Upper lobe of right lung (tissue), 1 donor: ENCODE data around the gene PCDHGA1. TPM values are rescaled to one million over a fixed set of nuclear protein-coding genes. Genes with fewer than 3 reads are reported as not detected.

Experiments
- ATAC-seq: fragments of 200-7000 bp; cut with Tn5 transposase; one replicate; pipeline ENCODE4 v1.9.1; 2020; ENCODE audit warnings: mild to moderate bottlenecking, moderate library complexity
- DNase-seq: peaks from one replicate; pipeline ENCODE4 v3.0.0-alpha.2; 2020
- H3K27ac ChIP-seq: fragments of 200-600 bp; one replicate; pipeline ENCODE4 v1.8.0; 2022
- H3K27me3 ChIP-seq: fragments of 200-600 bp; one replicate; pipeline ENCODE4 v1.8.0; 2022; ENCODE audit warnings: mild to moderate bottlenecking
- H3K36me3 ChIP-seq: fragments of 200-600 bp; one replicate; pipeline ENCODE4 v1.8.0; 2022
- H3K4me1 ChIP-seq: fragments of 200-600 bp; one replicate; pipeline ENCODE4 v1.8.0; 2022
- H3K4me3 ChIP-seq: fragments of 200-600 bp; one replicate; pipeline ENCODE4 v1.8.0; 2022; ENCODE audit warnings: mild to moderate bottlenecking
- H3K9me3 ChIP-seq: fragments of 200-600 bp; one replicate; pipeline ENCODE4 v1.8.0; 2022
- intact Hi-C: fragments of 100-400 bp; cut with DNase I; formaldehyde crosslinking; loops from one replicate; pipeline ENCODE4 v1.11.0; 2022
- total RNA-seq: library from RNA; stranded (reverse); fragmentation: NEBNext Ultra II Directional; extraction: Animal tissue kit (Norgen Biotek cat#: 25700); gene quantifications from one replicate; pipeline ENCODE4 v1.2.1, GENCODE V29; 2021
- TF ChIP-seq, protein P1 (sequence below): fragments of 200-600 bp; IDR thresholded peaks from one replicate; pipeline ENCODE4 v1.8.0; 2022; ENCODE audit warnings: antibody characterized with exemption
- donor health status: DM: no; HTN: yes; CAD: no; lungs with severe emphysema.

The PCDHGA1 gene
- total RNA-seq, 1 donor from 2014 or later: 0.46 TPM

DNA sequence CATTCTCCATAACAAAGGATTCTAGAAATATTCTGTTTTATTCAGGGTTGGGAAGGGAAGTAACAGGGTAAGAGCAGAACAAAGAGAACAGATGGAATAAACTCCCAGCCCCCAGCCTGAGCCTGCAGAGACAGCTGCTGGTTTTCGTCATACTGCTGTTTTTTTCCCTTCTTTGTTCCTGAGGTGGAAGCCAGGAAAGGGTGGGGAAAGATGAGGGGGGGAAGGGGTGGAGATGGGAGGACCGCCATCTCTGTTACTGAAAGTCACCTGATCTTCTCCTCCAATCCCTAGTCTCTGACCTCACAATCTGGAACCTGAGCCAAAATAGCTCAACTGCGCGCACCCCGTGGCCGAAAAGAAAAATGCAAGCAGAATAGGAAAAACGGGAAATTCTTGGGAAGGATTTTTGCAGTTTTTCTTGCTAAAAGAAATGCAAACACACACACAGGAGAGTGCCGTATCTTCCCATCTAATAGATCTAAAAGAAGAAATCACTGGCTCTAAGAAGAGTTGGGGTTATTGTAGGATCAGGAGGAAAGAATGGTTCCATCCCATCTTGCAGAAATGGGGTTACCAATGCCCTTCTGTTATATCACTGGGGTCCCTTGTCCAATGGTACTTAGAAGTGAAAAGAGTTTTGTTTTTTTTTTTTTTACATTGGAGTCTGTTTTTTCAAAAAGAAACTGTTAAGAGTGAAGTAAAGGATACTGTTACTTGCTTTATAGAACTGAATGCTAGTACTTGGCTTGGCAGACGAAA lies 230.6 kb downstream of the PCDHGA1 start:
- TF ChIP-seq, protein P1, sequence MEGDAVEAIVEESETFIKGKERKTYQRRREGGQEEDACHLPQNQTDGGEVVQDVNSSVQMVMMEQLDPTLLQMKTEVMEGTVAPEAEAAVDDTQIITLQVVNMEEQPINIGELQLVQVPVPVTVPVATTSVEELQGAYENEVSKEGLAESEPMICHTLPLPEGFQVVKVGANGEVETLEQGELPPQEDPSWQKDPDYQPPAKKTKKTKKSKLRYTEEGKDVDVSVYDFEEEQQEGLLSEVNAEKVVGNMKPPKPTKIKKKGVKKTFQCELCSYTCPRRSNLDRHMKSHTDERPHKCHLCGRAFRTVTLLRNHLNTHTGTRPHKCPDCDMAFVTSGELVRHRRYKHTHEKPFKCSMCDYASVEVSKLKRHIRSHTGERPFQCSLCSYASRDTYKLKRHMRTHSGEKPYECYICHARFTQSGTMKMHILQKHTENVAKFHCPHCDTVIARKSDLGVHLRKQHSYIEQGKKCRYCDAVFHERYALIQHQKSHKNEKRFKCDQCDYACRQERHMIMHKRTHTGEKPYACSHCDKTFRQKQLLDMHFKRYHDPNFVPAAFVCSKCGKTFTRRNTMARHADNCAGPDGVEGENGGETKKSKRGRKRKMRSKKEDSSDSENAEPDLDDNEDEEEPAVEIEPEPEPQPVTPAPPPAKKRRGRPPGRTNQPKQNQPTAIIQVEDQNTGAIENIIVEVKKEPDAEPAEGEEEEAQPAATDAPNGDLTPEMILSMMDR: peak; percentile 77
- H3K27ac ChIP-seq: peak overlapping the region; percentile 88
- H3K9me3 ChIP-seq: no peaks in the 10 kb centered on the region
- peaks cover 40% of the 10 kb centered on the region for H3K4me1 ChIP-seq
- no peaks in the 10 kb centered on the region for H3K27me3 ChIP-seq
- intact Hi-C loops: no loop called here
- ATAC-seq (peak; percentile 88), DNase-seq (peak; percentile 71)
- H3K36me3 ChIP-seq: peaks cover 19% of the 10 kb centered on the region
- no peak overlapping the region for H3K4me3 ChIP-seq

Other genes with a start within 250 kb of the PCDHGA1 start
- 3.8 TPM for gene PCDHB2, start 235.9 kb upstream of the PCDHGA1 start, total RNA-seq
- 1.9 TPM for gene PCDHB3, start 230.0 kb upstream of the PCDHGA1 start, total RNA-seq
- gene PCDHB4, start 208.7 kb upstream of the PCDHGA1 start, total RNA-seq: 3.0 TPM
- 2.3 TPM for gene PCDHB5, start 195.3 kb upstream of the PCDHGA1 start, total RNA-seq
- gene PCDHB6, start 180.5 kb upstream of the PCDHGA1 start, total RNA-seq: 0.75 TPM
- gene PCDHB7, start 157.9 kb upstream of the PCDHGA1 start, total RNA-seq: 2.8 TPM
- gene PCDHB8, start 152.7 kb upstream of the PCDHGA1 start, total RNA-seq: 2.4 TPM
- 4.1 TPM for gene PCDHB16, start 148.1 kb upstream of the PCDHGA1 start, total RNA-seq
- 2.5 TPM for gene PCDHB9, start 143.4 kb upstream of the PCDHGA1 start, total RNA-seq
- gene PCDHB10, start 138.2 kb upstream of the PCDHGA1 start, total RNA-seq: 2.1 TPM
- gene PCDHB11, start 130.9 kb upstream of the PCDHGA1 start, total RNA-seq: 2.0 TPM
- gene PCDHB12, start 121.8 kb upstream of the PCDHGA1 start, total RNA-seq: 2.8 TPM
- 3.2 TPM for gene PCDHB13, start 116.6 kb upstream of the PCDHGA1 start, total RNA-seq
- gene PCDHB14, start 107.2 kb upstream of the PCDHGA1 start, total RNA-seq: 3.0 TPM
- gene PCDHB15, start 85.1 kb upstream of the PCDHGA1 start, total RNA-seq: 2.5 TPM
- 0.64 TPM for gene SLC25A2, start 26.5 kb upstream of the PCDHGA1 start, total RNA-seq
- gene TAF7, start 9.7 kb upstream of the PCDHGA1 start, total RNA-seq: 60.4 TPM
- 2.5 TPM for gene PCDHGA2, start 8.2 kb downstream of the PCDHGA1 start, total RNA-seq
- 1.7 TPM for gene PCDHGA3, start 13.3 kb downstream of the PCDHGA1 start, total RNA-seq
- 2.0 TPM for gene PCDHGB1, start 19.6 kb downstream of the PCDHGA1 start, total RNA-seq
- gene PCDHGA4, start 24.5 kb downstream of the PCDHGA1 start, total RNA-seq: 3.9 TPM
- gene PCDHGB2, start 29.5 kb downstream of the PCDHGA1 start, total RNA-seq: 3.8 TPM
- 3.5 TPM for gene PCDHGA5, start 33.6 kb downstream of the PCDHGA1 start, total RNA-seq
- 2.6 TPM for gene PCDHGB3, start 39.7 kb downstream of the PCDHGA1 start, total RNA-seq
- 3.9 TPM for gene PCDHGA6, start 43.4 kb downstream of the PCDHGA1 start, total RNA-seq
- gene PCDHGA7, start 52.2 kb downstream of the PCDHGA1 start, total RNA-seq: 2.5 TPM
- 4.2 TPM for gene PCDHGB4, start 57.2 kb downstream of the PCDHGA1 start, total RNA-seq
- 1.2 TPM for gene PCDHGA8, start 62.1 kb downstream of the PCDHGA1 start, total RNA-seq
- 11.0 TPM for gene PCDHGB5, start 67.4 kb downstream of the PCDHGA1 start, total RNA-seq
- gene PCDHGA9, start 72.3 kb downstream of the PCDHGA1 start, total RNA-seq: 5.4 TPM
- 7.5 TPM for gene PCDHGB6, start 77.5 kb downstream of the PCDHGA1 start, total RNA-seq
- gene PCDHGA10, start 82.5 kb downstream of the PCDHGA1 start, total RNA-seq: 6.2 TPM
- 15.4 TPM for gene PCDHGB7, start 87.2 kb downstream of the PCDHGA1 start, total RNA-seq
- 2.6 TPM for gene PCDHGA11, start 90.5 kb downstream of the PCDHGA1 start, total RNA-seq
- 7.6 TPM for gene PCDHGA12, start 100.0 kb downstream of the PCDHGA1 start, total RNA-seq
- gene PCDHGC3, start 145.5 kb downstream of the PCDHGA1 start, total RNA-seq: 109 TPM
- gene PCDHGC4, start 154.5 kb downstream of the PCDHGA1 start, total RNA-seq: 1.8 TPM
- gene PCDHGC5, start 158.6 kb downstream of the PCDHGA1 start, total RNA-seq: 1.4 TPM